Measurements from ENCODE around the gene EIF3M.
"Not testable (repeated sequence)": the region's sequence is repeated elsewhere in the genome, so short reads cannot be mapped to it uniquely, and the experiment has no call there.

EIF3M gene

GRCh38 chr11:32575070-32575469 is 8.6 kb upstream of the EIF3M start:
- Mint-ChIP-seq H3K4me3 (no peak overlapping the region), H3K27ac (no peak overlapping the region), H3K27me3 (peaks cover 4% of the 10 kb centered on the region), H3K4me1 (ENCODE audit: low read depth) (peaks cover 2% of the 10 kb centered on the region), H3K9me3 (ENCODE audit: low read depth) (no peaks in the 10 kb centered on the region), H3K36me3 (no peaks in the 10 kb centered on the region)

DNA sequence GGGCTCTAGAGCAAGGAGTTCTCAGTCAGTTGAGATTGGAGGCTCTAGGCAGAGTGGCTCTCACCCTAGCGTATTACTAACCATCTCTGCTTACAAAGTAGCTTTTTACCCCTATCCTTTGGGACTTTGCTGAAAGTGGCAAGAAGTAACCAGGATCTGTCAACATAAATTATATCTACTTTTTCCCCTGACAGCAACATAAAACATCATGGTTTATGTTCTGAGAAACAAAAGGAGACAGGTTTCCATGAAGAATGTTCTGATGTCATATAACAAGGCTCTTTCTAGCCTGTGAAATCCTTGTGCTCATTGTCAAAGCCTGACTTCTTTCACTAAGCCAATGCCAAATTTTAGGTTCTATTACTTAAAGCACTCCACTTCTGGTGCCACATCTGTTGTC is 7.2 kb upstream of the EIF3M start:
- H3K4me1 Mint-ChIP-seq (ENCODE audit: low read depth), result peaks cover 1% of the 10 kb centered on the region
- no peak overlapping the region for H3K4me3 Mint-ChIP-seq
- H3K9me3 Mint-ChIP-seq (ENCODE audit: low read depth), result no peaks in the 10 kb centered on the region
- H3K27me3 Mint-ChIP-seq, result peaks cover 4% of the 10 kb centered on the region
- no peak overlapping the region for H3K27ac Mint-ChIP-seq
- no peaks in the 10 kb centered on the region for H3K36me3 Mint-ChIP-seq

DNA sequence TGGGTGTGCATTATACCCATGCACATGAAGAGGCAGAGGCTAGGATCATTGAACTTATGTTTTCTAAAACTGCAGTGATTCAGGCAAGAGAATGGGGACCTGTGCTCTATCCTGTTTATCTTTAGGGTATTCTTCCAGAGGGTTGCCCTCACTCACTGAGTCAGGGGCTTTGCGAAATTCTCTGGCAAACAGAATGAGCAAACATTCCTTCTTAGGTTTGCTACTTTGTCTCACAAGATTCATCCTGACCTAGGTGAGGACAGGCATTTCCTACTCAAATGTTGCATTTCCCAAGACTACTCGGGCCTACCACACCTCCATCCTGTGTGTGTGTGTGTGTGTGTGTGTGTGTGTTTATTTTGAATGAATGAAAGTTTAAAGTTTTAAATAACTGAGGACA is 2.7 kb upstream of the EIF3M start:
- Mint-ChIP-seq H3K4me1 (ENCODE audit: low read depth) (peaks cover 27% of the 10 kb centered on the region), H3K36me3 (peaks cover 3% of the 10 kb centered on the region), H3K27ac (no peak overlapping the region), H3K9me3 (ENCODE audit: low read depth) (no peaks in the 10 kb centered on the region), H3K4me3 (no peak overlapping the region), H3K27me3 (no peaks in the 10 kb centered on the region)

GRCh38 chr11:32581556-32581955 is 2.1 kb upstream of the EIF3M start:
- no peak overlapping the region for H3K4me3 Mint-ChIP-seq
- peaks cover 3% of the 10 kb centered on the region for H3K36me3 Mint-ChIP-seq
- no peaks in the 10 kb centered on the region for H3K27me3 Mint-ChIP-seq
- peaks cover 32% of the 10 kb centered on the region for H3K4me1 Mint-ChIP-seq (ENCODE audit: low read depth)
- H3K9me3 Mint-ChIP-seq (ENCODE audit: low read depth), result no peaks in the 10 kb centered on the region
- H3K27ac Mint-ChIP-seq, result no peak overlapping the region

DNA sequence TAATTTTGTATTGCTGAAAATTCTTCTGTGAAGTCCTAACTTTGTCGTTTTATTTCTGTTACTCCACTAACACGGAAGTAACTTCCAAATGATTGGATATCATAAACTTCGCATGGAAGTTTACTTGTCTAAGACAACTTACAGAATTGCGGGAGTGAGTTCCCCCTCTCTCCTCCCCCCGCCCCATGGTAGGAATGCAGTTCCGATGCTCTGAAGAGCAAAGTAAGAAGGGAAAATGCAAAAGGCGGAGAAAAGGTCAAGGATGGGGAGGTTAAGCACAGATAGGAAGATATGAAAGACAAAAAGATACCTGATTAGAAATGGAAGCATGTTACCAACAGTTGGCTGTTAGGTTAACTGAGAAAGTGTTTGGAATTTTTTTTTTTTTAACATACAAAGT is 1.3 kb downstream of the EIF3M start:
- peak overlapping the region; percentile 98 for H3K27ac Mint-ChIP-seq
- H3K27me3 Mint-ChIP-seq, result no peaks in the 10 kb centered on the region
- H3K4me3 Mint-ChIP-seq, result peak overlapping the region; percentile 98
- H3K36me3 Mint-ChIP-seq, result peaks cover 7% of the 10 kb centered on the region
- H3K4me1 Mint-ChIP-seq (ENCODE audit: low read depth), result peaks cover 56% of the 10 kb centered on the region
- H3K9me3 Mint-ChIP-seq (ENCODE audit: low read depth), result no peaks in the 10 kb centered on the region

GRCh38 chr11:32586576-32587190 is 3.1 kb downstream of the EIF3M start:
- Mint-ChIP-seq H3K4me3 (peak overlapping the region; percentile 98), H3K36me3 (peaks cover 13% of the 10 kb centered on the region), H3K9me3 (ENCODE audit: low read depth) (no peaks in the 10 kb centered on the region), H3K27me3 (no peaks in the 10 kb centered on the region), H3K4me1 (ENCODE audit: low read depth) (peaks cover 60% of the 10 kb centered on the region), H3K27ac (peak overlapping the region; percentile 62)

GRCh38 chr11:32594272-32594671 is 10.6 kb downstream of the EIF3M start:
- peaks cover 22% of the 10 kb centered on the region for H3K36me3 Mint-ChIP-seq
- H3K27me3 Mint-ChIP-seq, result no peaks in the 10 kb centered on the region
- H3K4me1 Mint-ChIP-seq (ENCODE audit: low read depth), result peaks cover 39% of the 10 kb centered on the region
- H3K27ac Mint-ChIP-seq, result no peak overlapping the region
- no peaks in the 10 kb centered on the region for H3K9me3 Mint-ChIP-seq (ENCODE audit: low read depth)
- no peak overlapping the region for H3K4me3 Mint-ChIP-seq

- H3K9me3 Mint-ChIP-seq (ENCODE audit: low read depth); H3K27me3 Mint-ChIP-seq: not testable (repeated sequence)
- Mint-ChIP-seq H3K36me3 (peaks cover 17% of the 10 kb centered on the region), H3K27ac (peak overlapping the region; percentile 55), H3K4me3 (peak overlapping the region; percentile 27), H3K4me1 (ENCODE audit: low read depth) (peaks cover 35% of the 10 kb centered on the region)
Measured at GRCh38 chr11:32596114-32596513, 12.5 kb downstream of the EIF3M start.

- no peaks in the 10 kb centered on the region for H3K27me3 Mint-ChIP-seq
- peaks cover 25% of the 10 kb centered on the region for H3K4me1 Mint-ChIP-seq (ENCODE audit: low read depth)
- no peak overlapping the region for H3K4me3 Mint-ChIP-seq
- peak overlapping the region; percentile 77 for H3K27ac Mint-ChIP-seq
- H3K9me3 Mint-ChIP-seq (ENCODE audit: low read depth), result no peaks in the 10 kb centered on the region
- peaks cover 10% of the 10 kb centered on the region for H3K36me3 Mint-ChIP-seq
Measured at GRCh38 chr11:32597921-32598320, 14.3 kb downstream of the EIF3M start.

- Mint-ChIP-seq H3K27ac (peak overlapping the region; percentile 25), H3K27me3 (no peaks in the 10 kb centered on the region), H3K36me3 (peaks cover 7% of the 10 kb centered on the region), H3K9me3 (ENCODE audit: low read depth) (peaks cover 4% of the 10 kb centered on the region), H3K4me3 (no peak overlapping the region), H3K4me1 (ENCODE audit: low read depth) (peaks cover 4% of the 10 kb centered on the region)
Measured at GRCh38 chr11:32602657-32603415, 19.2 kb downstream of the EIF3M start.

GRCh38 chr11:32606220-32606619 is 22.6 kb downstream of the EIF3M start:
- Mint-ChIP-seq H3K9me3 (ENCODE audit: low read depth) (peaks cover 9% of the 10 kb centered on the region), H3K4me1 (ENCODE audit: low read depth) (peaks cover 2% of the 10 kb centered on the region), H3K36me3 (peaks cover 15% of the 10 kb centered on the region), H3K27me3 (no peaks in the 10 kb centered on the region), H3K27ac (no peak overlapping the region), H3K4me3 (no peak overlapping the region)

DNA sequence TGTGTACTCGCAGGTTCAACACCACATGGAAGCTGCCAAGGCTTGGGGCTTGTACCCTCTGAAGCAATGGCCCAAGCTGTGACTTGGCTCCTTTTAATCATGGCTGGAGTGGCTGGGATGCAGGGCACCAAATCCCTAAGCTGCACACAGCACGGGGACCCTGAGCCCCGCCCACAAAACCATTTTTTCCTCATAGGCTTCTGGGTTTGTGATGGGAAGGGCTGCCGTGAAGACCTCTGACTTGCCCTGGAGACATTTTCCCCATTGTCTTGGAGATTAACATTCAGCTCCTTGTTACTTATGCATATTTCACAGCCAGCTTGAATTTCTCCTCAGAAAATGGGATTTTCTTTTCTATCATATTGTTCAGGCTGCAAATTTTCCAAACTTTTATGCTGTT is 25.2 kb downstream of the EIF3M start:
- H3K36me3 Mint-ChIP-seq, result peaks cover 15% of the 10 kb centered on the region
- not testable (repeated sequence) for H3K9me3 Mint-ChIP-seq (ENCODE audit: low read depth); H3K27me3 Mint-ChIP-seq; H3K27ac Mint-ChIP-seq; H3K4me3 Mint-ChIP-seq; H3K4me1 Mint-ChIP-seq (ENCODE audit: low read depth)

GRCh38 chr11:32610797-32611352 is 27.2 kb downstream of the EIF3M start:
- Mint-ChIP-seq H3K9me3 (ENCODE audit: low read depth) (peaks cover 9% of the 10 kb centered on the region), H3K4me3 (no peak overlapping the region), H3K27me3 (no peaks in the 10 kb centered on the region), H3K4me1 (ENCODE audit: low read depth) (peaks cover 2% of the 10 kb centered on the region), H3K27ac (no peak overlapping the region), H3K36me3 (peaks cover 15% of the 10 kb centered on the region)

DNA sequence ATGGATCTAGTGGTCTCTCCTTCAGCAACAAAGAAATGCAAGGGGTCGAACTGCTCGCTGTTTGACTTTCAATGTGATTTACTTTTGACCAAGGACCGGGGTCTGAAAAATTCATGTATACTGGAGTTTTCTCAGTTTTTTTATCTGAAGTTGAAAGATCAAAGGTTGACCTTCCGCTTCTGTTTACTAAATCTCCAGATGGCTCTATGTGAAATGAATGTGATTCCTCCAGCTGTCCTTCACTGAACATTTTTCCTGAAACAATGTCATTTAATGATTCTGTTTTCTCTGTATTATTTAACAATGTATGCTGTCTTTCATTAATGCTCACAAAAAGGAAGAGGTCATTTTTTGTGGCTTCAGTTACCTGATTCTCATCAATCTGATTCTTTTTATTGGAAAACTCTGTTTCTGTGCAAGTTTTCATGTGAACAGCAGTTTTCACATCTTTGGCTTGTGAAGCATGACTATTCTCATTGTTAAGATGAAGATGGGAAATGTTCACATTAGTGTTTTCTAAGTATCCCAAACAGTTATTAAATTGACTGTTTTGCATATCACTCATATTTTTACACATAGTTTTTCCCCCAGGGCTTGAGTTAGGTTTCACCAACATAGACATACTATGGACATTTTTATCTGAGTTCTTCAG is 30.0 kb downstream of the EIF3M start:
- H3K4me3 Mint-ChIP-seq, result no peak overlapping the region

GRCh38 chr11:32615422-32615821 is 31.8 kb downstream of the EIF3M start:
- Mint-ChIP-seq H3K4me1 (ENCODE audit: low read depth) (no peaks in the 10 kb centered on the region), H3K27me3 (peaks cover 6% of the 10 kb centered on the region), H3K36me3 (peaks cover 7% of the 10 kb centered on the region), H3K9me3 (ENCODE audit: low read depth) (no peaks in the 10 kb centered on the region), H3K27ac (no peak overlapping the region), H3K4me3 (no peak overlapping the region)

More for the DNA sequence above, 30.0 kb downstream of the EIF3M start:
- Mint-ChIP-seq H3K9me3 (ENCODE audit: low read depth) (peaks cover 6% of the 10 kb centered on the region), H3K36me3 (peaks cover 8% of the 10 kb centered on the region), H3K4me1 (ENCODE audit: low read depth) (no peaks in the 10 kb centered on the region), H3K27ac (no peak overlapping the region), H3K27me3 (no peaks in the 10 kb centered on the region)

Data from activated naive CD8-positive, alpha-beta T cell (primary cell).